Neural cell (in vitro differentiated cells): ENCODE data around the gene COPS9. TPM values are rescaled to one million over a fixed set of nuclear protein-coding genes. Genes with fewer than 3 reads are reported as not detected.

Experiments
- H2AFZ ChIP-seq: fragments of 200-600, 300-800 bp; sonication (generic), shearing (Covaris generic); 2 replicates; pipeline ENCODE4 v1.6.0; 2014; ENCODE audit warnings: low read depth, mild to moderate bottlenecking, antibody characterized with exemption, low read length, moderate library complexity
- H3F3A ChIP-seq: fragments of 200-600 bp; shearing (Covaris generic); 2 replicates; pipeline ENCODE4 v1.6.1; 2016; ENCODE audit warnings: mild to moderate bottlenecking, moderate library complexity, mixed read lengths, antibody characterized with exemption, low read length; ENCODE audit not compliant: insufficient read depth, poor library complexity, severe bottlenecking
- H3K27ac ChIP-seq: fragments of 200-600, 300-800 bp; sonication (generic), shearing (Covaris generic); 2 replicates; pipeline ENCODE4 v1.5.1; 2014; ENCODE audit warnings: mild to moderate bottlenecking, low read length, moderate library complexity
- H3K27me3 ChIP-seq: fragments of 300-800, 200-600 bp; sonication (generic), shearing (Covaris generic); 2 replicates; pipeline ENCODE4 v1.6.0; 2014; ENCODE audit warnings: mild to moderate bottlenecking, low read depth, low read length, moderate library complexity; ENCODE audit not compliant: insufficient read depth
- H3K36me3 ChIP-seq: fragments of 300-800, 200-600 bp; sonication (generic), shearing (Covaris generic); 2 replicates; pipeline ENCODE4 v1.5.1; 2014; ENCODE audit warnings: mild to moderate bottlenecking, antibody characterized with exemption, low read length, moderate library complexity; ENCODE audit not compliant: insufficient read depth
- H3K4me2 ChIP-seq: fragments of 300-800, 200-600 bp; sonication (generic), shearing (Covaris generic); 2 replicates; pipeline ENCODE4 v1.6.0; 2014; ENCODE audit warnings: mild to moderate bottlenecking, low read length
- H3K4me3 ChIP-seq: fragments of 300-800, 200-600 bp; sonication (generic), shearing (Covaris generic); 2 replicates; pipeline ENCODE4 v1.5.1; 2014; ENCODE audit warnings: mild to moderate bottlenecking, low read length, moderate library complexity
- H3K79me2 ChIP-seq: fragments of 200-600 bp; shearing (Covaris generic); replicated peaks from 2 replicates; pipeline ENCODE4 v1.6.0; 2014; ENCODE audit warnings: mild to moderate bottlenecking, low read length, moderate library complexity; ENCODE audit not compliant: insufficient read depth
- H3K9ac ChIP-seq: fragments of 300-800, 200-600 bp; sonication (generic), shearing (Covaris generic); 2 replicates; pipeline ENCODE4 v1.6.1; 2016; ENCODE audit warnings: mild to moderate bottlenecking, low read length, mixed read lengths
- H3K9me2 ChIP-seq: fragments of 200-600 bp; shearing (Covaris generic); 2 replicates; pipeline ENCODE4 v1.6.1; 2016; ENCODE audit warnings: mild to moderate bottlenecking, low read length, mixed read lengths; ENCODE audit not compliant: insufficient read depth
- H3K9me3 ChIP-seq: fragments of 200-600, 300-800 bp; sonication (generic), shearing (Covaris generic); 2 replicates; pipeline ENCODE4 v1.6.1; 2016; ENCODE audit warnings: mild to moderate bottlenecking, mixed run types, low read length, moderate library complexity, mixed read lengths
- H4K20me1 ChIP-seq: fragments of 200-600 bp; shearing (Covaris generic); 2 replicates; pipeline ENCODE4 v1.6.1; 2016; ENCODE audit warnings: mild to moderate bottlenecking, mixed run types; ENCODE audit not compliant: insufficient read depth
- CTCF ChIP-seq: fragments of 450-650 bp; IDR thresholded peaks from 2 replicates; pipeline ENCODE4 v1.5.1; 2014; ENCODE audit warnings: antibody characterized with exemption, mild to moderate bottlenecking, moderate library complexity; ENCODE audit not compliant: poor library complexity, severe bottlenecking
- EP300 ChIP-seq: fragments of 450-650 bp; conservative IDR thresholded peaks from 2 replicates; pipeline ENCODE4 v1.6.1; 2014; ENCODE audit warnings: antibody characterized with exemption, mild to moderate bottlenecking, moderate library complexity; ENCODE audit not compliant: poor library complexity, severe bottlenecking
- EZH2 ChIP-seq: fragments of 200-600, 300-800 bp; shearing (Covaris generic), sonication (generic); IDR thresholded peaks from 2 replicates; pipeline ENCODE4 v1.6.1; 2014; ENCODE audit warnings: antibody characterized with exemption, low read length, borderline replicate concordance, mild to moderate bottlenecking; ENCODE audit not compliant: insufficient read depth, poor library complexity, severe bottlenecking
- MXI1 ChIP-seq: fragments of 450-650 bp; conservative IDR thresholded peaks from 2 replicates; pipeline ENCODE4 v1.6.1; 2014; ENCODE audit warnings: antibody characterized with exemption, mild to moderate bottlenecking; ENCODE audit not compliant: poor library complexity, severe bottlenecking
- POLR2AphosphoS5 ChIP-seq: IDR thresholded peaks from 2 replicates; pipeline ENCODE4 v1.6.1; 2012
- RAD21 ChIP-seq: fragments of 450-650 bp; conservative IDR thresholded peaks from 2 replicates; pipeline ENCODE4 v1.6.1; 2014; ENCODE audit warnings: antibody characterized with exemption, mild to moderate bottlenecking, moderate library complexity
- REST ChIP-seq: IDR thresholded peaks from 2 replicates; pipeline ENCODE4 v1.6.1; 2012; ENCODE audit warnings: borderline replicate concordance
- SMC3 ChIP-seq: fragments of 450-650 bp; conservative IDR thresholded peaks from 2 replicates; pipeline ENCODE4 v1.6.1; 2014; ENCODE audit warnings: antibody characterized with exemption, mild to moderate bottlenecking, moderate library complexity; ENCODE audit not compliant: poor library complexity
- TAF1 ChIP-seq: IDR thresholded peaks from 2 replicates; pipeline ENCODE4 v1.6.1; 2012; ENCODE audit warnings: low read depth
- polyA plus RNA-seq: library from polyadenylated mRNA; depleted of rRNA; stranded (reverse); fragments of >200 nt; gene quantifications from 2 replicates; pipeline ENCODE4 v1.2.3, GENCODE V29; 2014

Gene COPS9
- polyA plus RNA-seq, 1 donor from 2014 or later, result 359 TPM

GRCh38 chr2:240146627-240147278, 10.6 kb upstream of the COPS9 start:
- TF ChIP-seq REST, result no peak
- TF ChIP-seq EP300, result no peak
- no peak for TF ChIP-seq MXI1
- no peak for TF ChIP-seq CTCF
- no peak for TF ChIP-seq POLR2AphosphoS5
- no peak for TF ChIP-seq SMC3
- TF ChIP-seq TAF1, result no peak
- no peak for TF ChIP-seq RAD21

GRCh38 chr2:240146141-240146561, 10.0 kb upstream of the COPS9 start:
- Histone ChIP-seq H3K4me2 (no peak overlapping the region), H3K36me3 (no peaks in the 10 kb centered on the region), H4K20me1 (no peaks in the 10 kb centered on the region), H2AFZ (no peak overlapping the region), H3F3A (no peaks in the 10 kb centered on the region), H3K4me3 (no peak overlapping the region), H3K27ac (no peak overlapping the region), H3K9me3 (no peaks in the 10 kb centered on the region), H3K9me2 (no peaks in the 10 kb centered on the region), H3K27me3 (no peaks in the 10 kb centered on the region), H3K9ac (no peak overlapping the region), H3K79me2 (no peaks in the 10 kb centered on the region)
- TF ChIP-seq REST (no peak), EZH2 (no peak), SMC3 (no peak), TAF1 (no peak), EP300 (no peak), RAD21 (no peak), CTCF (no peak), MXI1 (no peak), POLR2AphosphoS5 (no peak)

More at GRCh38 chr2:240146627-240147278, 10.6 kb upstream of the COPS9 start:
- Histone ChIP-seq H3K4me2 (no peak overlapping the region), H3K9me3 (no peaks in the 10 kb centered on the region), H3K9ac (no peak overlapping the region), H2AFZ (no peak overlapping the region), H3F3A (no peaks in the 10 kb centered on the region), H3K27me3 (no peaks in the 10 kb centered on the region), H3K79me2 (no peaks in the 10 kb centered on the region), H3K9me2 (no peaks in the 10 kb centered on the region), H4K20me1 (no peaks in the 10 kb centered on the region), H3K36me3 (no peaks in the 10 kb centered on the region), H3K27ac (no peak overlapping the region), H3K4me3 (no peak overlapping the region)
